K562 treated with DMSO at 1 percent for 24 hours (cell line): ENCODE data around the gene OR11L1. TPM values are rescaled to one million over a fixed set of nuclear protein-coding genes. Genes with fewer than 3 reads are reported as not detected.

Source experiments
- total RNA-seq: library from RNA; unstranded; fragments of 300-600 nt; gene quantifications from 2 replicates; pipeline ENCODE4 v1.2.3, GENCODE V29; 2022; ENCODE audit warnings: low read depth; ENCODE audit not compliant: insufficient read depth

OR11L1 gene
- not detected in 2 replicates for total RNA-seq

GRCh38 chr1:247841796-247842195 is at the start of gene OR11L1:
OR11L1 (minus strand) TSS chr1:247841896; CDS start chr1:247841896, 0 bp downstream.

GRCh38 chr1:247857069-247857984 is 15.6 kb upstream of the OR11L1 start, which contains the start of gene TRIM58:
TRIM58 (plus strand) TSS chr1:247857187; CDS start chr1:247857247, 60 bp downstream.

GRCh38 chr1:247824023-247824422 is 17.7 kb downstream of the OR11L1 start, which contains the start of gene OR14A16:
OR14A16 (minus strand) TSS chr1:247824119; CDS start chr1:247815729, 8,390 bp downstream.

Other genes starting within 250 kb of the OR11L1 start
- gene OR2G3, start 236.3 kb downstream of the OR11L1 start, total RNA-seq: not detected in 2 replicates
- gene OR13G1, start 162.2 kb downstream of the OR11L1 start, total RNA-seq: not detected in 2 replicates
- not detected in 2 replicates for gene OR6F1, start 125.2 kb downstream of the OR11L1 start, total RNA-seq
- gene OR14K1, start 103.3 kb downstream of the OR11L1 start, total RNA-seq: not detected in 2 replicates
- gene OR14A2, start 93.8 kb downstream of the OR11L1 start, total RNA-seq: not detected in 2 replicates
- not detected in 2 replicates for gene OR1C1, start 81.3 kb downstream of the OR11L1 start, total RNA-seq
- not detected in 2 replicates for gene OR14A16, start 17.8 kb downstream of the OR11L1 start, total RNA-seq
- gene TRIM58, start 15.3 kb upstream of the OR11L1 start, total RNA-seq: 23.0 and 23.6 TPM in 2 replicates
- 5.8 and 5.9 TPM in 2 replicates for gene OR2W3, start 53.7 kb upstream of the OR11L1 start, total RNA-seq
- gene OR2T8, start 78.4 kb upstream of the OR11L1 start, total RNA-seq: 0.37 TPM in 1 of 2 replicates, not detected in the other
- not detected in 2 replicates for gene OR2AJ1, start 83.0 kb upstream of the OR11L1 start, total RNA-seq
- not detected in 2 replicates for gene OR2L8, start 107.0 kb upstream of the OR11L1 start, total RNA-seq
- not detected in 2 replicates for gene OR2AK2, start 123.3 kb upstream of the OR11L1 start, total RNA-seq
- not detected in 2 replicates for gene OR2L5, start 171.8 kb upstream of the OR11L1 start, total RNA-seq
- gene OR2L2, start 188.2 kb upstream of the OR11L1 start, total RNA-seq: not detected in 2 replicates
- gene OR2L3, start 204.9 kb upstream of the OR11L1 start, total RNA-seq: not detected in 2 replicates